GM12892 (cell line): ENCODE results near the gene CPNE4.

Experiments used
- POLR2A ChIP-seq: IDR thresholded peaks from 2 replicates; pipeline ENCODE4 v1.6.1; 2011; ENCODE audit warnings: low read depth, low read length, control low read depth
- POLR2AphosphoS5 ChIP-seq: IDR thresholded peaks from 2 replicates; pipeline ENCODE4 v1.6.1; 2011; ENCODE audit warnings: low read depth, low read length, control low read depth

GRCh38 chr3:131898346-131898745 lies 136.5 kb downstream of the CPNE4 start:
- TF ChIP-seq POLR2AphosphoS5 (no peak), POLR2A (no peak)
